Gastroesophageal sphincter (tissue), 4 donors: ENCODE measurements around the gene SYNCRIP. TPM values are rescaled to one million over a fixed set of nuclear protein-coding genes. Genes with fewer than 3 reads are reported as not detected.
"Not testable (repeated sequence)": the region's sequence is repeated elsewhere in the genome, so short reads cannot be mapped to it uniquely, and the experiment has no call there.

Source experiments
- ATAC-seq: fragments of 150-250 bp; one replicate; pipeline ENCODE4 v1.9.1; 2016; ENCODE audit warnings: mild to moderate bottlenecking, moderate library complexity
- H3K27ac ChIP-seq, 4 donors: fragments of 200-600 bp; sonication (generic) in 3 of 4; 1 replicate in 3 of 4; 2 replicates in 1 of 4; pipeline ENCODE4 v1.5.1; 2016 to 2019
- H3K27me3 ChIP-seq: fragments of 200-600 bp; sonication (generic); one replicate; pipeline ENCODE4 v1.5.1; 2019
- H3K36me3 ChIP-seq, 2 donors: fragments of 200-600 bp; sonication (generic); one replicate each; pipeline ENCODE4 v1.5.1; 2019; ENCODE audit warnings: control low read depth in 1 of 2
- H3K4me1 ChIP-seq, 3 donors: fragments of 200-600 bp; sonication (generic); 1 replicate in 2 of 3; 2 replicates in 1 of 3; pipeline ENCODE4 v1.5.1; 2016 to 2019; ENCODE audit warnings: control low read depth in 2 of 3
- H3K4me3 ChIP-seq, 2 donors: fragments of 200-600 bp; sonication (generic); one replicate each; pipeline ENCODE4 v1.5.1; 2019; ENCODE audit warnings: mild to moderate bottlenecking in 1 of 2, moderate library complexity in 1 of 2
- H3K9me3 ChIP-seq, 3 donors: fragments of 200-600 bp; sonication (generic); one replicate each; pipeline ENCODE4 v1.5.1; 2017 to 2019; ENCODE audit warnings: control low read depth in 2 of 3
- EP300 ChIP-seq: sonication (generic); formaldehyde crosslinking; IDR thresholded peaks from one replicate; pipeline ENCODE4 v1.6.1; 2017; ENCODE audit warnings: antibody characterized with exemption, mild to moderate bottlenecking
- POLR2A ChIP-seq, 2 donors: fragments of 450-650 bp; IDR thresholded peaks; one replicate each; pipeline ENCODE4 v1.6.1; 2017; ENCODE audit warnings: antibody characterized with exemption in 2 of 2, mild to moderate bottlenecking in 2 of 2, moderate library complexity in 1 of 2
- POLR2AphosphoS5 ChIP-seq: sonication (generic); formaldehyde crosslinking; IDR thresholded peaks from one replicate; pipeline ENCODE4 v1.6.1; 2017; ENCODE audit warnings: antibody characterized with exemption
- WGBS, 2 donors: methylation state at CpG; one replicate each; pipeline ENCODE4 v1.1.5; 2018; ENCODE audit warnings: low coverage in 1 of 2; 5-methylcytosine and 5-hydroxymethylcytosine counted together
- total RNA-seq, 4 donors: library from RNA; depleted of rRNA; stranded (reverse); fragments of >200 nt; gene quantifications; one replicate each; pipeline ENCODE4 v1.1.0, GENCODE V29; 2016
- TF ChIP-seq, protein P1 (sequence below), 4 experiments: fragments of 200-600 bp in 2 of 4; fragments of 450-650 bp in 2 of 4; sonication (generic) in 1 of 4; IDR thresholded peaks; one replicate each; pipeline ENCODE4 v1.5.1; 2017 to 2019; ENCODE audit warnings: antibody characterized with exemption in 4 of 4, mild to moderate bottlenecking in 2 of 4, moderate library complexity in 2 of 4

SYNCRIP gene
- total RNA-seq, 4 donors from 2014 or later = 78.4 to 105 (median 97.9) TPM

- Histone ChIP-seq H3K9me3 (no peaks in the 10 kb centered on the region), H3K4me1 (peaks cover 0 to 71% (median 18%) of the 10 kb centered on the region in 3 donors), H3K27me3 (no peaks in the 10 kb centered on the region), H3K4me3 (peak overlapping the region; percentile 91 to 97), H3K27ac (no peak overlapping the region), H3K36me3 (peaks cover 0 to 48% of the 10 kb centered on the region in 2 donors)
- TF ChIP-seq, protein P1, sequence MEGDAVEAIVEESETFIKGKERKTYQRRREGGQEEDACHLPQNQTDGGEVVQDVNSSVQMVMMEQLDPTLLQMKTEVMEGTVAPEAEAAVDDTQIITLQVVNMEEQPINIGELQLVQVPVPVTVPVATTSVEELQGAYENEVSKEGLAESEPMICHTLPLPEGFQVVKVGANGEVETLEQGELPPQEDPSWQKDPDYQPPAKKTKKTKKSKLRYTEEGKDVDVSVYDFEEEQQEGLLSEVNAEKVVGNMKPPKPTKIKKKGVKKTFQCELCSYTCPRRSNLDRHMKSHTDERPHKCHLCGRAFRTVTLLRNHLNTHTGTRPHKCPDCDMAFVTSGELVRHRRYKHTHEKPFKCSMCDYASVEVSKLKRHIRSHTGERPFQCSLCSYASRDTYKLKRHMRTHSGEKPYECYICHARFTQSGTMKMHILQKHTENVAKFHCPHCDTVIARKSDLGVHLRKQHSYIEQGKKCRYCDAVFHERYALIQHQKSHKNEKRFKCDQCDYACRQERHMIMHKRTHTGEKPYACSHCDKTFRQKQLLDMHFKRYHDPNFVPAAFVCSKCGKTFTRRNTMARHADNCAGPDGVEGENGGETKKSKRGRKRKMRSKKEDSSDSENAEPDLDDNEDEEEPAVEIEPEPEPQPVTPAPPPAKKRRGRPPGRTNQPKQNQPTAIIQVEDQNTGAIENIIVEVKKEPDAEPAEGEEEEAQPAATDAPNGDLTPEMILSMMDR (IDR thresholded peaks at IDR 0.05) = no peak
- TF ChIP-seq POLR2AphosphoS5 (no peak), EP300 (no peak), POLR2A (IDR thresholded peaks at IDR 0.05) (no peak)
- 25 to 26% methylated on average over 3 of the region's 3 CpGs for WGBS, 2 donors
- no peak for ATAC-seq
These were observed 1.9 kb downstream of the SYNCRIP start for GRCh38 chr6:85640821-85641220.

GRCh38 chr6:85637579-85637978 lies 5.1 kb downstream of the SYNCRIP start:
- Histone ChIP-seq H3K27me3 (no peaks in the 10 kb centered on the region), H3K27ac (no peak overlapping the region), H3K36me3 (peaks cover 3 to 80% of the 10 kb centered on the region in 2 donors), H3K4me3 (no peak overlapping the region), H3K4me1 (peaks cover 0 to 73% (median 18%) of the 10 kb centered on the region in 3 donors), H3K9me3 (no peaks in the 10 kb centered on the region)
- no peak for ATAC-seq
- whole genome bisulfite sequencing, 2 donors = 39 to 47% methylated on average over 3 of the region's 3 CpGs
- no peak for TF ChIP-seq POLR2A (IDR thresholded peaks at IDR 0.05)
- no peak for TF ChIP-seq EP300
- no peak for TF ChIP-seq POLR2AphosphoS5
- TF ChIP-seq, protein P1 (IDR thresholded peaks at IDR 0.05) = no peak

GRCh38 chr6:85632164-85632942 lies 10.3 kb downstream of the SYNCRIP start:
- no peak for ATAC-seq
- peaks cover 0 to 75% (median 0%) of the 10 kb centered on the region in 3 donors for H3K4me1 ChIP-seq
- no peaks in the 10 kb centered on the region for H3K9me3 ChIP-seq
- H3K27ac ChIP-seq = no peak overlapping the region
- peaks cover 3 to 95% of the 10 kb centered on the region in 2 donors for H3K36me3 ChIP-seq
- no peak overlapping the region for H3K4me3 ChIP-seq
- 82 to 95% methylated on average over 2 to 6 of the region's 6 CpGs for WGBS, 2 donors
- H3K27me3 ChIP-seq = no peaks in the 10 kb centered on the region
- TF ChIP-seq, protein P1 (IDR thresholded peaks at IDR 0.05) = no peak
- TF ChIP-seq POLR2AphosphoS5 (no peak), POLR2A (IDR thresholded peaks at IDR 0.05) (no peak), EP300 (no peak)

GRCh38 chr6:85631117-85631516 lies 11.6 kb downstream of the SYNCRIP start:
- TF ChIP-seq POLR2AphosphoS5 = peak; percentile 29
- H3K9me3 ChIP-seq, H3K4me3 ChIP-seq, ATAC-seq, H3K27me3 ChIP-seq, H3K27ac ChIP-seq: not testable (repeated sequence)
- 88 to 90% methylated on average over 3 to 5 of the region's 5 CpGs for WGBS, 2 donors
- peaks cover 0 to 64% (median 0%) of the 10 kb centered on the region in 3 donors for H3K4me1 ChIP-seq
- H3K36me3 ChIP-seq = peaks cover 3 to 95% of the 10 kb centered on the region in 2 donors

- no peak for ATAC-seq
- H3K27me3 ChIP-seq = no peaks in the 10 kb centered on the region
- peaks cover 0 to 73% (median 0%) of the 10 kb centered on the region in 3 donors for H3K4me1 ChIP-seq
- H3K36me3 ChIP-seq = peaks cover 2 to 90% of the 10 kb centered on the region in 2 donors
- WGBS, 2 donors = 75 to 100% methylated on average over 1 of the region's 1 CpG
- TF ChIP-seq POLR2AphosphoS5 (no peak), EP300 (no peak), POLR2A (IDR thresholded peaks at IDR 0.05) (no peak)
- TF ChIP-seq, protein P1 (IDR thresholded peaks at IDR 0.05) = no peak
- no peak overlapping the region for H3K27ac ChIP-seq
- no peak overlapping the region for H3K4me3 ChIP-seq
- H3K9me3 ChIP-seq = no peaks in the 10 kb centered on the region
These were observed 14.3 kb downstream of the SYNCRIP start for GRCh38 chr6:85628353-85628752.
